Measurements from ENCODE around the gene TMPRSS9.

DNA sequence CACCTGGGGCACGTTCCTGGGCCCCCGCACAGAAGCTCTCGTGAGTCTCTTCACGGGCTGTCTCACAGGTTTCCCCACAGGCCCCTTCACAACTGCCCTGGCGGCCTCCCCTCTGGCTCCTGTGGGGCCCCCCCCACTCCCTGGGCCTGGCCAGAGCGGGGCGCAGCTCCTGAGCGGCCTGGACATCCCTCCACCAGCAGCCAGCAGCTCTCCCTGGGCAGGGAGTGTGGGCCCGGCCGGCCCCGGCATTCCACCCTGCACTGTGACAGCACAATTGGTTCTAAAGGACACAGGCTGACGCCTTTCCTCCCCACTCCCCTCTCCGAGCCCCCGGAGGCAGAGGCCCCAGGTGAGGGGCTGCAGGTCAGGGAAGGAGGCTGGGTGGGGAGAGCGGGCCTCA is 76.9 kb downstream of the TMPRSS9 start:
- no peak for TF ChIP-seq CTCF (IDR thresholded peaks at IDR 0.05)
- TF ChIP-seq POLR2A (IDR thresholded peaks at IDR 0.05) = no peak

All from ovary (tissue), 3 donors.